Measurements from ENCODE around the gene MUC5B.
A peak's percentile ranks its signal among the peaks of the same experiment; 100 is the strongest.

MUC5B gene

DNA sequence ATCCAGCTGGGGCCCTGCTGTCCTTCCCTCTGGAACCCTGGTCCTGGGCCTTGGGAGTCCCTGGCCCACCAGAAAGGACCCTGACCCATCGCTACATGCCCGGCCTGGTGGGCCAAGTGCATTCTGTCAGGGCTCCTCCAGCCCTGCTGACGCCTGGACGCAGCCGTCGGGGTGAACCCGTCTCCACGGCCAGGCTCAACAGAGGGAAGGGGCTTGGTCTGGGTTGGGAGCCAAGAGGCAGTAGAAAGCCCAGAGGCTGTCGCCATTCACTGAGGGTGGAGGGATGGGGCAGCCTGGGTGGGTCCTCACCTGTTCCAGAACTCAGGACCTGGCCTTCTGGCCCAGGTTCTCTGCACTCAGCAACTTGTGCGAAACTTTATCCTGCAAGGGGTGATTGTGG lies 47.6 kb downstream of the MUC5B start:
- peaks cover 0 to 6% of the 10 kb centered on the region in 2 donors for H3K4me1 Mint-ChIP-seq
- no peaks in the 10 kb centered on the region for H3K27me3 Mint-ChIP-seq
- no peak for DNase-seq
- peaks cover 5% of the 10 kb centered on the region in 2 donors for H3K9me3 Mint-ChIP-seq
- H3K36me3 Mint-ChIP-seq = peaks cover 31 to 37% of the 10 kb centered on the region in 2 donors
- H3K4me3 Mint-ChIP-seq = no peak overlapping the region
- no peak for ATAC-seq (replicated peaks)
- H3K27ac Mint-ChIP-seq = no peak overlapping the region

DNA sequence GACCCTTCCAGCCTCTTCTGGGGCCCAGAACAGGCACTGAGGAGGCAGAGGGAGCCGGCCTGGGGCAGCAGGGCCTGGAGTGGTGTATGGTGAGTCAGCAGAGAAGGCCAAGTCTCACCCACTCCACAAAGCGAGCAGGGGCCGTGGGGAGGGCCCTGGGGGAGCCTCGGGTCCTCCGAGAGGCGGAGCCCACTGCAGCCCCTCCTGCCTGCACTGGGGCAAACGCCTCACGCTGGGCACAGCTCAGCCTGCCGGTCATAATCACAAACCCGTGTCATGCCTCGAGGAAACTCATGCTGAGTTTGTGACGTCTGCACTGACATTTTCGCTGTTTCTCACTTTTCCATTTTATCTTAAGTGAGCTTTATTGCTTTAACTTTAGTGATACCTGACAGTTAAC lies 48.1 kb downstream of the MUC5B start:
- ATAC-seq (replicated peaks) (no peak), DNase-seq (no peak)
- H3K27ac Mint-ChIP-seq = no peak overlapping the region
- H3K4me3 Mint-ChIP-seq = no peak overlapping the region
- peaks cover 0 to 6% of the 10 kb centered on the region in 2 donors for H3K4me1 Mint-ChIP-seq
- peaks cover 31 to 39% of the 10 kb centered on the region in 2 donors for H3K36me3 Mint-ChIP-seq
- peaks cover 4% of the 10 kb centered on the region in 2 donors for H3K9me3 Mint-ChIP-seq
- no peaks in the 10 kb centered on the region for H3K27me3 Mint-ChIP-seq

DNA sequence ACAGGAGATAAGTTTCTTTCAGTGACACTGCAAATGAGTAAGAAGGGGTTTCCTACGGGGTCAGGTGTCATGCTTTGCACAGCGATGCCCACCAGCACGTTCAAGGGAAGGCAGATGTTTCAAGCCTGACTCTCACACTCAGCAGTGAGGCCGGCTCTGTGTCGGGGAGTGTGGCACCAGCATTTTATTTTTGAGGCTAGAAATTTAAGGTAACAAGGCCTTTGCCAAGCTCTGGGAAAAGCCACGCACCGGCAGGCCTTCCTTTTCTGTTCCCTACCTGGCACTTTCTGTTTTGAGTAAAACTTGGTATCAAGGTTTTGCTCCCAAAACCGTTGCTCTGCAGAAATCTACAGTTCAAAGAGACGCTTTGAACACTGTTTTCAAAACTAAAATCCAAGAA lies 48.5 kb downstream of the MUC5B start:
- ATAC-seq (replicated peaks) (no peak), DNase-seq (no peak)
- no peaks in the 10 kb centered on the region for H3K27me3 Mint-ChIP-seq
- H3K27ac Mint-ChIP-seq = no peak overlapping the region
- H3K4me1 Mint-ChIP-seq = peaks cover 0 to 6% of the 10 kb centered on the region in 2 donors
- H3K36me3 Mint-ChIP-seq = peaks cover 30 to 39% of the 10 kb centered on the region in 2 donors
- peaks cover 3 to 4% of the 10 kb centered on the region in 2 donors for H3K9me3 Mint-ChIP-seq
- H3K4me3 Mint-ChIP-seq = no peak overlapping the region

DNA sequence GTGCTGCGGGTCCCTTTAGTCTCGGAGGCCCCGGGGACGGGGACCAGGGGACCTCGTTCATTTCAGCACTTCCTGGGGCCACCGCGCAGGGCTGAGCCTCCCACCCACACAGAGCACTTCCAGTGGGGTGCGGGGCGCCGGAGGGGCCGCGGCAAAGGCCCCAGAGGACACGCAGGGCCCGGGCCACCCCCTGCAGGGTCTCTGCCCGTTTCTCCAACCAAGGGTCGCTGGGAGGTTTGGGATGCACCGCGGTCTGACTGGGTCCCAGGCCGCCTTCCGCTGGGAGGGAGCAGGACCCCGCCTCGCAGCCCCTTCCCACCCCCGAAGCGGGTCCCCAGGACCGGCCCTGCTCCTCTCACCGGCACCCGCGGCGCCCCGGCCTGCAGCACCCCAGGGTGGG lies 49.1 kb downstream of the MUC5B start:
- no peaks in the 10 kb centered on the region for H3K27me3 Mint-ChIP-seq
- DNase-seq (no peak), ATAC-seq (replicated peaks) (no peak)
- H3K36me3 Mint-ChIP-seq = peaks cover 30 to 38% of the 10 kb centered on the region in 2 donors
- H3K4me3 Mint-ChIP-seq = no peak overlapping the region
- no peak overlapping the region for H3K27ac Mint-ChIP-seq
- no peaks in the 10 kb centered on the region for H3K9me3 Mint-ChIP-seq
- H3K4me1 Mint-ChIP-seq = peaks cover 0 to 5% of the 10 kb centered on the region in 2 donors

DNA sequence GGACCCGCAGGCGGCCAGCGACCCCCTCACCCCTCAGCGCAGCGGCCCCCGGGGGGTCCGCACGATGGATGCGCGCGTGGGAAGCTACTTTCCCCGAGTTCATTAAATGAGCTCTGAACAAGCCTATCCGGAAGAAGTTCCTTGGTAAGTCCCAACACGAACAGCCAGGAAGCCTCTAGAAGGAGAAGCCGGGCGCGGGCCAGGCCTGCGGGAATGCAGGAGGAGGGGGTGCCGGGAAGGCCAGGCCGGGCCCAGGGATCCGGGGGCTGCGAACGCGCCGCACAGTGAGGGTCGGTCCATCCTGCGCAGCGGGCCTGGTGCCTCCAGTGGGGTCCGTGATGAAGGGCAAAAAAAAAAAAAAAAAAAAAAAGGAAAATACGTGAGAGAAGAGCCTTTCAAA lies 49.7 kb downstream of the MUC5B start:
- Mint-ChIP-seq H3K9me3 (no peaks in the 10 kb centered on the region), H3K27ac (no peak overlapping the region), H3K27me3 (no peaks in the 10 kb centered on the region), H3K4me1 (no peaks in the 10 kb centered on the region), H3K4me3 (no peak overlapping the region), H3K36me3 (peaks cover 29 to 36% of the 10 kb centered on the region in 2 donors)
- DNase-seq (no peak), ATAC-seq (replicated peaks) (no peak)

DNA sequence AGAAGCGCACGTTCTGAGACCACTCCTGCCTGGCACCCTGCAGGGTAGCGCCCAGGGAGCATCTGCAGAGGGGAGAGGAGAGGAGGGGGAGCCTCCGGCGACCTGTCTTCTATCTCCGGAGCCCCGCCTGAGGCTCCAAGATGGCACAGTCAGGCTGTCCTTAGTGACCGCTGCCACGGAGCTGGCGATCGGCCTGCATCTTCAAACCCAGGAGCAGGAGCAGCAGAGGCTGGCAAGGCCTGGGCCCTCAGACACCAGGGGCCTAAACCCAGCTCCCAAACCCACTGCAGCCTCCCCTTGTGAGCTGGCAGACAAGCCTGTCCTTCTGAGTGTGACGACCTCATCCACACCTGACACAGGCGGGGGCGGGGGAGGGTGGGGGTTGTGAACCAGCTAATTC lies 51.6 kb downstream of the MUC5B start:
- Mint-ChIP-seq H3K36me3 (peaks cover 42 to 50% of the 10 kb centered on the region in 2 donors), H3K27ac (no peak overlapping the region), H3K4me3 (no peak overlapping the region), H3K27me3 (no peaks in the 10 kb centered on the region), H3K9me3 (no peaks in the 10 kb centered on the region), H3K4me1 (no peaks in the 10 kb centered on the region)
- ATAC-seq (replicated peaks) (no peak), DNase-seq (no peak)

DNA sequence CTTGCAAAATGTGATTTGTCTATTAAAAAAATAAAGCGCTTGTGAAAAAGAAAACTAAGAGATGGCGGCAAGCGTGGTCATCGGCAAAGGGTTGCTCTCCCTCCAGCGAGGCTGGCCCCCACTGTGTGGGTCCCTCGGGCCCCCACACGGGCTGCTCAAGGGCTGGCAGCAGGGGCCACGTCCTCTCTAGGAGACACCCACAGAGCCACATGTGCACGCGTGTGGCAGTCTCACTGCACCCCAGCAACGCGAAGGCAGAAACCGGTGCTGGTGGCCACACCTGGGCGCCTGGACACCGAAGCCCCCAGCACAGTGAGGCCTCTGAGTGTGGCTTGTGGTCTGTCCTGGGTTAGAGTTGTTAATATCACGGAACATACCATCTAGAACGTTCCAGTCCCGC lies 52.2 kb downstream of the MUC5B start:
- ATAC-seq (replicated peaks) = no peak
- no peak for DNase-seq

DNA sequence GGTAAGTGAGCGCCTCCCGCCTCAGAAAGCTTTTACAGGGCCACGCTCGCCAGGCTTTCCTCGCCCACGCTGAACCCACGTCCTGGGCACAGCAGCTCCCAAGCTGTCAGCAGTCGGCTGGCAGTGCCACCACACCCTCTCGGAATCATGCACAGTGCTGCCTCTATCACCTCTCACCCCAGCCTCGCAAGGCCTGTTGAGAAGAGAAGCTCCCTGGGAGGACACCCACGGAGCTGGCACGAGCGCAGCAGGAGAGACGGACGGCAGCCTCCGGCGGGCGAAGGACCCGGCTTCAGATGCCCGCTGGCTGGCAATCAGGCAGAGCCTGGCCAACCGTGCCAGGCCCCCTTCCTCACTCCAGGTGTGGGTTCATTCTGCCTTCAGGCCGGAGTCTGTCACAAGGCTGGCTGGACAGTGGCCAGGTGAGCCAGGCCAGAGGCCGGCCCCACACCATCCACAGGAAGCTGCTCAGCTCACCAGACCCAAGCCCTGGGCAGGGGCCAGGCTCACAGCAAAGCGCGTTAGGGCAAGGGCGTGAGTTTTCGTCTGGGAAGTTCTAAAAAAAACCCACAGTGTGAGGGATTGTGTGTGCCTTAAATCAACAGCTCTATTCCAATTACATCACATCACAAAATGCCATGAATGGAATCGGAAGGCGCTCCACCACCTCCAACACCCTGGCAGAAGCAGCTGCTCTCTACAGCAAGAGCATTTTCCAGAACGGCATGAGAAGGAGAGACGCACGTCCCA lies 53.4 kb downstream of the MUC5B start:
- Mint-ChIP-seq H3K4me1 (no peaks in the 10 kb centered on the region), H3K27me3 (no peaks in the 10 kb centered on the region), H3K36me3 (peaks cover 44 to 50% of the 10 kb centered on the region in 2 donors), H3K27ac (peak overlapping the region; percentile 76), H3K4me3 (no peak overlapping the region), H3K9me3 (no peaks in the 10 kb centered on the region)
- DNase-seq (no peak), ATAC-seq (replicated peaks) (no peak)

More for the DNA sequence above, 52.2 kb downstream of the MUC5B start:
- no peaks in the 10 kb centered on the region for H3K4me1 Mint-ChIP-seq
- H3K9me3 Mint-ChIP-seq = no peaks in the 10 kb centered on the region
- H3K27ac Mint-ChIP-seq = no peak overlapping the region
- H3K36me3 Mint-ChIP-seq = peaks cover 44 to 51% of the 10 kb centered on the region in 2 donors
- no peaks in the 10 kb centered on the region for H3K27me3 Mint-ChIP-seq
- H3K4me3 Mint-ChIP-seq = no peak overlapping the region

DNA sequence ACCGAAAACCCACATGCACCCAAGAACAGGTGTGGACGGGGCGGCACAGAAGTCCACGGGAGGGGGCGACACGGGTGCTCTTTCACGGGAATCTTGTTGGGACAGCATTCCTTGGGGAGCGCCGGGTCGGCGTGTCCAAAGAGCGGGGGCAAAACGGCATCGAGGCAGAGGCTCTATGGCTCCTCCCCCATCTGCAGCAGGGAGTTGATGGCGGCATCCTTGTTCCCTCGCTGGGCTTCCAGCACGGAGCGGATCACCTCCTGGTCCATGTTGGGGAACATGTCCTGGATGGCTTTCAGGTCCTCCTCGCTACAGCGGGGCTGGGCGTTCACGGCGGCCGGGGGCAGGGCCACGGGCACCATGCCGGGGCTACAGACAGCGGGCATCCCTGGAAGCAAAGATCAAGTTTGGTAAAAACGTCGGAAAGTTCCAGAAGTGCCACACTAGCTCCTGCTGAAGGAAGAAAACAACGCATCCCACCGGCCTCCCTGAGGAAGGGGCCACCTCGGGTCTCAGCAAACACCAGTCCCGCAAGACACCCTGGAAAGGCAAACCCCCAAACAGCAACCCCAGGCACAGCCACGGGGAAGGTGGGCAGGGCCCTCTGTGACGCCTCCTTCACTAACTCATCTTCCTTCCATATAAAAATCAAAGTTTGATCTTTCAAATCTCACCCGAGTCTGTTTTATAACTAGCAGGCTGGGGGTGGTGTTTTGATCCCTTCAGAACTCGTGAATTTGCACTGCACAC lies 54.2 kb downstream of the MUC5B start:
- no peak for DNase-seq
- ATAC-seq (replicated peaks) = no peak
- H3K36me3 Mint-ChIP-seq = peaks cover 48 to 52% of the 10 kb centered on the region in 2 donors
- H3K27ac Mint-ChIP-seq = no peak overlapping the region
- no peak overlapping the region for H3K4me3 Mint-ChIP-seq
- H3K27me3 Mint-ChIP-seq = no peaks in the 10 kb centered on the region
- H3K4me1 Mint-ChIP-seq = no peaks in the 10 kb centered on the region
- H3K9me3 Mint-ChIP-seq = no peaks in the 10 kb centered on the region

DNA sequence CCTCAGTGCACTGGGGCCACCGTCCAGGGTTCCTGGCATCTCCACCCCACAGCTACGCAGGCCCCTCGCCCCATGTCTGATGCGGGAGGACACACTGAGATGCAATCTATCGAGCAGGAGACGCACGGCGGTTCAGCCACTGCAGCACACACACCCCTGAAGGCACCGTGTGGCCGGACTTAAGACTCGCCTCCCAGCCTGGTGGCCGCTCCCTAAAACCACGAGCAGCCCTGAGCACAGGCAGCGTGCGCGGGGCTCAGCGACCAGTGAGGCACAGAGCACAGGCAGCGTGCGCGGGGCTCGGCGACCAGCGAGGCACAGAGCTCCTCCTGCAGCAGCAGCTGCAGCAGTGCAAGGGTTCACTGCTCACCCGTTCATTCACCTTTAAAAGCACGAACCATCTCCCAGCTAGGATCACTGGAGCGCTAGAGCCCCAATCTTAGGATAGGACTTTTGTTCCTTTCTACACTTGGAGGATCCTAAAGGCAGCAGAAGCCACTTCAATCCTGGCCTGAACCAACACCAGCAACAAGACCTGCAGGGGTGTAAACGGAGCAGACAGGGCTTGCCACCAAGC lies 55.2 kb downstream of the MUC5B start:
- no peaks in the 10 kb centered on the region for H3K9me3 Mint-ChIP-seq
- H3K4me1 Mint-ChIP-seq = no peaks in the 10 kb centered on the region
- H3K4me3 Mint-ChIP-seq = no peak overlapping the region
- peaks cover 45 to 53% of the 10 kb centered on the region in 2 donors for H3K36me3 Mint-ChIP-seq
- H3K27me3 Mint-ChIP-seq = no peaks in the 10 kb centered on the region
- no peak for DNase-seq
- no peak for ATAC-seq (replicated peaks)
- no peak overlapping the region for H3K27ac Mint-ChIP-seq

DNA sequence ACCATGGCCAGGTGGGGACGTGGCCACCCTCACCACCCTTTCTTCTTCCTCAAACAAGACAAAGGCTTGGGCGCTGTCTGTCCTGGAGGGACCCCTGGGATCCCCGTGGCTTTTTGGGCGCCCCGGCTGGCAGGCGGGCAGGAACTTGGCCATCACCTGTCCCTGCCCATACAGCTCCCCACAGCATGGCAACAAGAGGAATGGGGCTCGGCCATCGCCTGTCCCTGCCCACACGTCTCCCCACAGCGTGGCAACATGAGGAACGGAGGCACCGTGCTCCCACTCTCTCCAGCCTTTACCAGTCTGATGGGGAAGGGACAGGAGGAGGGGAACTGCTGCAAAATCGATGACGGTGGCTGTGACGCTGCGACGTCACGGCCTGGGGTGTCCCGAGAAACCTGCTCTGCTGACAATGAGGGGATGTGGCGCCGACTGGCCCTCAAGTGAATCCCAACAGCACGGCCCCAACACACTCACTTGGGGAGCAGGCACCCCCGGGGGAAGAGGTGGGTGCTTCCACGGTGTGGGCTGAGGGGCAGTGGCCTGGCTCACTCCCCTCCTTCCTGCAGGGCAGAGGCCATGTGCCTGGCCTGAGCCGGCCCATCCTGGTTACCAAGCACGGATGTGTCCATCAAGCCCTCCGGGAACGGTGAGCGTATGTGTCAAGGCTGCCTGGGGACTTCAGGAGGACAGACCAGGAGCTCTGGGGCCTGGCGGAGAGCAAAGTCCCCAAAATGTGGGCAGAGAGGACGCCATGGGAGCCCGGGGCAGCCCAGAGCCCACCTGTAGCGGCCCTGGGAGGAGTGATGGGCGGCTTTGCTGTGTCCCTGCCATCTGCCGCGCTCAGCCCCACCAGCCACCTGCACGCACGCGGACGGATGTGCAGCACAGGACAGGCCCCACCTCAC lies 56.2 kb downstream of the MUC5B start:
- Mint-ChIP-seq H3K27me3 (no peaks in the 10 kb centered on the region), H3K36me3 (peaks cover 40 to 47% of the 10 kb centered on the region in 2 donors), H3K4me1 (no peaks in the 10 kb centered on the region), H3K9me3 (no peaks in the 10 kb centered on the region), H3K4me3 (no peak overlapping the region), H3K27ac (peak overlapping the region; percentile 59)
- DNase-seq (no peak), ATAC-seq (replicated peaks) (no peak)

DNA sequence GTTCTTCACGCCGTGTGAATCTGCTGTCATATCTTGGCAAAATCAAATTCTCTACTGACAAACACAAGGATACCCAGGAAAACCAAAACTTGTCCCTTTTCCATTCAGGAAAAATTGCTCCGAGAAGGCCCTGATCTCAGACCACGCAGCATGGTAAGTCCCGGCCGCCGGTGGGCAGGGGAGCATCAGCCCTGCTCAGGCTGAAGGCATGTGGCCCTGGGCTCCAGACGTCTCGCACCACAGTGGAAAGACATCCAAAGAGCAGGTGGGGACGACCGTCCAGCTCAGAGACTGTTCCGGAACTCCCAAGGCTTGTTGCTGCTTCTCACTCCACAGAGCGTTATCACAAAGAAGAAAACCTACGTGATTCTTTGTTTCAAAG lies 56.8 kb downstream of the MUC5B start:
- Mint-ChIP-seq H3K9me3 (no peaks in the 10 kb centered on the region), H3K36me3 (peaks cover 40 to 47% of the 10 kb centered on the region in 2 donors), H3K27me3 (no peaks in the 10 kb centered on the region), H3K27ac (peak overlapping the region; percentile 17), H3K4me3 (no peak overlapping the region), H3K4me1 (no peaks in the 10 kb centered on the region)
- DNase-seq (no peak), ATAC-seq (replicated peaks) (no peak)

DNA sequence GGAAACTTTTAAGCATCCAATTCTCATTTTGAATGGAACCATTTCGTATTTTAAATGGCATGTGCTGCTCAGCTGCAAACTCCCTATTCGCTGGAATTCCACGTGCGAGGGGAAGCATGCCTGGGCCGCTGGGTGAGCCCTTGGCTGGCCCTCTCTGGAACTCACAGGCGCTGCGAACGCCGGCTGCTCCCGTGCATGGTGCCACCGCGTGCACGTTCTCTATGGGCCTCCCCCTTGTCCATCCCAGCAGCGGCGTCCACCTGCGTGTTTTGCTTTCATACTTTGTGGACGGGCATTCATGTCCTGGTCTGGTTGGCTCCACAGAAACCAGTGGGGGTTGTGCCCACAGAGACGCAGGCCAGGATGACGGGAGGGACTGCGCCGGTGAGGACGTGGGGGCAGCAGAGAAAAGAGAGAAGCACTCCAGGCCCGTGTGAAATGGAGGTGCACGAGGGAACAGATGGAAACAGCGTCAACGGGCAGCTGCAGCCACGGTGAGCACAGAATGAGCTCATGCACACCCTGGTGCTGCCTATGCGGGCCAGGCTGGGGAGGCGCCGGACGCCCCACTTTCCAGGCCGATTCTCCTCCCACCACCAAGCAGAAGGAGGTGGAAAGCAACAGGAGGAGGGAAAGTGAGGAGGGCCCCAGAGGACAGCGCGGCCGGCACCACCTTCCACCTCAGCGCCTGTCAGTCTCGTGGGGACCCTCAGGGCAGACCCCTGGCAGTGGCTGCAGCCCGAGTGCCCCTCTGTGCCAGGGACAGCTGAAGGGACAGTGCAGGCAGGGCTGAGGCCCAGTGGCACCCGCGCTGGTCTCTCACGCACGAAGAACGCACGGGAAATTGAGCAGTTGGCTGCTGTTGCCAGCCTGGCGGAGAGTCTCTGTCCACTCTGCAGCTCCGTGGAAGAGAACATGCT lies 57.5 kb downstream of the MUC5B start:
- no peak overlapping the region for H3K4me3 Mint-ChIP-seq
- H3K27ac Mint-ChIP-seq = no peak overlapping the region
- peaks cover 46 to 52% of the 10 kb centered on the region in 2 donors for H3K36me3 Mint-ChIP-seq
- no peak for DNase-seq
- H3K4me1 Mint-ChIP-seq = no peaks in the 10 kb centered on the region
- H3K9me3 Mint-ChIP-seq = no peaks in the 10 kb centered on the region
- ATAC-seq (replicated peaks) = no peak
- H3K27me3 Mint-ChIP-seq = no peaks in the 10 kb centered on the region

Data from stimulated activated naive B cell treated with anti-CD40 and anti-IgM and Interleukin-4, amounts not matched to agents 10 μg/mL and 1 μg/mL and 100 μg/mL, for 72 hours (primary cell).